Measurements from ENCODE around the gene TAC3.

Gene TAC3

DNA sequence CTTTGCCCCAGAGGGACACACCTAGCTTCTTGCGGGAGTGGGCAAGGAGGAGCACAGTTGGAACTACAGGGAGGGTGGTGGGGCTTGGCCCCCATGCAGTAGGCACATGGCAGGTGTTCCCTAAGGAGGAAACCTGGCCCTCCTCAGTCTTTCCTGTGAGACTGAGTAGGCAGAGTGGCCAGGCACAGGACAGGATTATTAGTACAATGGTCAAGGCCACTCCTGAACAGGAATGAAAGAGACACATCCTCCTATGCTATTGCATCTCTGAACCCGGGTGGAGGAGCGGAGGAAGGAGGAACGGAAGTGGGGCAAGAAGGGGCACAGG lies 32.8 kb upstream of the TAC3 start:
- Histone ChIP-seq H3K4me1 (ENCODE audit: low read depth, poor library complexity, severe bottlenecking) (no peaks in the 10 kb centered on the region), H3K4me2 (no peak overlapping the region), H3K9ac (no peak overlapping the region), H2AFZ (ENCODE audit: low read depth) (no peak overlapping the region), H3K79me2 (ENCODE audit: insufficient read depth, low read depth) (no peaks in the 10 kb centered on the region), H3K4me3 (IDR thresholded peaks at IDR 0.05; ENCODE audit: insufficient read depth, low read depth, low read length) (no peak overlapping the region), H3K27me3 (ENCODE audit: insufficient read depth, low read depth) (peaks cover 20% of the 10 kb centered on the region; the same call in 1 of the 2 replicates), H3K27ac (no peak overlapping the region), H3K36me3 (ENCODE audit: insufficient read depth) (no peaks in the 10 kb centered on the region), H4K20me1 (ENCODE audit: insufficient read depth) (no peaks in the 10 kb centered on the region)
- TF ChIP-seq, protein P1, sequence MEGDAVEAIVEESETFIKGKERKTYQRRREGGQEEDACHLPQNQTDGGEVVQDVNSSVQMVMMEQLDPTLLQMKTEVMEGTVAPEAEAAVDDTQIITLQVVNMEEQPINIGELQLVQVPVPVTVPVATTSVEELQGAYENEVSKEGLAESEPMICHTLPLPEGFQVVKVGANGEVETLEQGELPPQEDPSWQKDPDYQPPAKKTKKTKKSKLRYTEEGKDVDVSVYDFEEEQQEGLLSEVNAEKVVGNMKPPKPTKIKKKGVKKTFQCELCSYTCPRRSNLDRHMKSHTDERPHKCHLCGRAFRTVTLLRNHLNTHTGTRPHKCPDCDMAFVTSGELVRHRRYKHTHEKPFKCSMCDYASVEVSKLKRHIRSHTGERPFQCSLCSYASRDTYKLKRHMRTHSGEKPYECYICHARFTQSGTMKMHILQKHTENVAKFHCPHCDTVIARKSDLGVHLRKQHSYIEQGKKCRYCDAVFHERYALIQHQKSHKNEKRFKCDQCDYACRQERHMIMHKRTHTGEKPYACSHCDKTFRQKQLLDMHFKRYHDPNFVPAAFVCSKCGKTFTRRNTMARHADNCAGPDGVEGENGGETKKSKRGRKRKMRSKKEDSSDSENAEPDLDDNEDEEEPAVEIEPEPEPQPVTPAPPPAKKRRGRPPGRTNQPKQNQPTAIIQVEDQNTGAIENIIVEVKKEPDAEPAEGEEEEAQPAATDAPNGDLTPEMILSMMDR (conservative IDR thresholded peaks at IDR 0.05; ENCODE audit: low read depth, low read length): no peak

DNA sequence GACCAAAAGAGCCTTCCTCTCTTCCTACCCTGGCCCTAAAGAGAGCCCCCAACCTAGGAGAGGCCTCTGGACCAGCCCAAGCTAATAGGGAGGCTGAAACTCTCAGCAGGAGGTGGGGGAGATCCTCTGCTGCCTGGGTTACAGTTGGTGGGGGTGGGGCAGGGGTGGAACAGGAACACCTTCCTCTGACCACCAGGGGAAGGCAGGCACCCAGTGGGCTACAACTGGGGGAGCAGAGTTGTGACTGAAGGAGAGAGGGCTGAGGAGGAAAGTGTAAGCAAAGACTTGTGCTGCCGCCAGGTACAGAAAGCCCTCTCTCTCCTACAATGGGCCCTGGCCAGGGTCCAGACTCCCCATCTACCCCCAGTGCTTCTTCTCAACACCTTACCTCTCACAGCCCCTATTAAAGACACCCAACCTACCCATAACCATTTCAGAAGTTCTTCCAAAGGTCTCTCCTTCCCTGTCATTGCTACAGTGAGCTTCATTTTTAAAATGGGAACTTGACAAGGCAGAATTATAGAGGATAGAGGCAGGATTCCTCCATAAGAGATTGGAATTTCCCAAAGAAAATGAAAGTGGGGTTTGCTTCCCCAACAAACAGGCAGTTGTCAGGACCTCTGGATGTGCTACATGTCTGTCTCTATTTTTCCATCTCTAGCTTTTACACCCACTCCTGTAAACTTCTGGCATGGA lies 32.2 kb upstream of the TAC3 start:
- Histone ChIP-seq H3K36me3 (ENCODE audit: insufficient read depth) (no peaks in the 10 kb centered on the region), H3K4me1 (ENCODE audit: low read depth, poor library complexity, severe bottlenecking) (no peaks in the 10 kb centered on the region), H3K4me3 (IDR thresholded peaks at IDR 0.05; ENCODE audit: insufficient read depth, low read depth, low read length) (no peak overlapping the region), H3K79me2 (ENCODE audit: insufficient read depth, low read depth) (no peaks in the 10 kb centered on the region), H2AFZ (ENCODE audit: low read depth) (no peak overlapping the region), H4K20me1 (ENCODE audit: insufficient read depth) (no peaks in the 10 kb centered on the region), H3K27me3 (ENCODE audit: insufficient read depth, low read depth) (peaks cover 20% of the 10 kb centered on the region; the same call in 1 of the 2 replicates), H3K4me2 (no peak overlapping the region), H3K9ac (no peak overlapping the region), H3K27ac (no peak overlapping the region)
- TF ChIP-seq, protein P1 (conservative IDR thresholded peaks at IDR 0.05; ENCODE audit: low read depth, low read length): no peak

DNA sequence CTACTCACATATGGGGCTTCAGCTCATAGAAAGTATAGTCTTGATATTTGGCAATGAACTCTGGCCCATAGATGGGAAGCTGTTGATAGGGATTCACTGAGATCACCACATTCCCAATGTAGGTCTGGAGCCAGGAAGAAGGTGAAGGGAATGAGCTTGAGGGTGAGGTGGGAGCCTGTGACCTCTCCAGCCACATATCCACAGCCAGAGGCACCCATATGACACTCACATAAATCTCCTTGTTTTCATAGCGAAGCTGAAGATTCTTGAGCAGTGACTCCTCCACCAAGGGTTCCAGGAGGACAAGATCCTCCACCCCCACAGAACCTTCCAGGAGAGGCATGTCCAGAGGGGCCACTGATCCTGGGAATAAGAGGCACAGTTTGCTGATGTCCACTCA lies 31.7 kb upstream of the TAC3 start:
- no peak overlapping the region for H3K4me2 ChIP-seq
- H3K27ac ChIP-seq: no peak overlapping the region
- H2AFZ ChIP-seq (ENCODE audit: low read depth): no peak overlapping the region
- H4K20me1 ChIP-seq (ENCODE audit: insufficient read depth): no peaks in the 10 kb centered on the region
- H3K27me3 ChIP-seq (ENCODE audit: insufficient read depth, low read depth): peaks cover 20% of the 10 kb centered on the region; the same call in 1 of the 2 replicates
- H3K9ac ChIP-seq: no peak overlapping the region
- H3K4me1 ChIP-seq (ENCODE audit: low read depth, poor library complexity, severe bottlenecking): no peaks in the 10 kb centered on the region
- H3K36me3 ChIP-seq (ENCODE audit: insufficient read depth): no peaks in the 10 kb centered on the region
- no peak overlapping the region for H3K4me3 ChIP-seq (IDR thresholded peaks at IDR 0.05; ENCODE audit: insufficient read depth, low read depth, low read length)
- TF ChIP-seq, protein P1 (conservative IDR thresholded peaks at IDR 0.05; ENCODE audit: low read depth, low read length): no peak
- H3K79me2 ChIP-seq (ENCODE audit: insufficient read depth, low read depth): no peaks in the 10 kb centered on the region

DNA sequence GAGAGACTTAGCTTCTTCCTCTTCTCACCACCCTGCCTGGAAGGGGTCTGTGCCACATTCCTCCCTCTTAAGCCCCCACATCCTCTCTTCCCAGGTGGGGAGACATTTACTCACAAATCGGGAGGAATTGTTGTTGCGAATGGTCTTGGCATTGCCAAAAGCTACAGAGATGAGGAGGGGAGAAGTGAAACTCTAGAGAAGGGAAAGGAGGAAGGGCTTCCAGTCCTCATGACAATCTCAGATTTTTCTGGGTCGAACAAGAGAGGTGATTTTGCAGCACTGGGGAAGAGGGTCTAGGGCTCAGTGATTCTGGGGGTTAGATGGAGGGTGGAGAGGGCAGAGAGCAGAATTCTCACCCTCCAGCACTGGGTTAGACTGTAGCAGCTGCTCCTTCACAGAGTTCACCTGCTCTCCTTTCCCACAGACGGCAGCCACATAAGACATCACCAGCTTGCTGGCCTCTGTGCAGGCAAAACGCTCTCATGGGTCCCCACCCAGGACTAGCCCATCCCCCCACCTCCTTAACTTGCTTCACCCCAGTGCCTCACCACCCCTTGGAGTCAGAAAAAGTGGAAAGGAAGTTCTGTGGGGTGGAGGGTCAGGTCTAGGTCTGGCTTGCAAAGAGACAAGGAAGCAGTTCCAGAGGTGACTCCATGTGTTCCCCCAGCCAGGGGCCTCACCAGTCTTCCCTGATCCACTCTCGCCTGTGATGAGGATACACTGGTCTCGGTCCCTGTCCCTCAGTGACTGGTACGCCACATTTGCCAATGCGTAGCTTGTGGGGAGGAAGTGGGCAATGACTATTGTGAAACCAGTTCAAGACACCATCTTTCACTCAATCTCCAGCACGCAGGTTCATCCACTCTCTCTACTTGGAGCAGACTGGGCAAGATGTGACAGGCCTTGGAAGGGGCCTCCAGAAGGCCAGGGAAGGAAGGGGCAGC lies 30.9 kb upstream of the TAC3 start:
- TF ChIP-seq, protein P1 (conservative IDR thresholded peaks at IDR 0.05; ENCODE audit: low read depth, low read length): no peak
- H2AFZ ChIP-seq (ENCODE audit: low read depth): no peak overlapping the region
- H3K4me1 ChIP-seq (ENCODE audit: low read depth, poor library complexity, severe bottlenecking): no peaks in the 10 kb centered on the region
- no peak overlapping the region for H3K9ac ChIP-seq
- no peak overlapping the region for H3K4me3 ChIP-seq (IDR thresholded peaks at IDR 0.05; ENCODE audit: insufficient read depth, low read depth, low read length)
- no peaks in the 10 kb centered on the region for H4K20me1 ChIP-seq (ENCODE audit: insufficient read depth)
- no peak overlapping the region for H3K27ac ChIP-seq
- no peaks in the 10 kb centered on the region for H3K36me3 ChIP-seq (ENCODE audit: insufficient read depth)
- H3K27me3 ChIP-seq (ENCODE audit: insufficient read depth, low read depth): peaks cover 20% of the 10 kb centered on the region; the same call in 1 of the 2 replicates
- H3K79me2 ChIP-seq (ENCODE audit: insufficient read depth, low read depth): no peaks in the 10 kb centered on the region
- H3K4me2 ChIP-seq: no peak overlapping the region

Data from KMS-11 (cell line).